IMR-90 (cell line): ENCODE measurements around the gene ACBD7. TPM values are rescaled to one million over a fixed set of nuclear protein-coding genes. Genes with fewer than 3 reads are reported as not detected.

Source experiments
- ATAC-seq: fragments of 200-7000 bp; cut with Tn5 transposase; 2 replicates; pipeline ENCODE4 v1.9.1; 2020; ENCODE audit warnings: low read depth, mild to moderate bottlenecking, moderate library complexity
- BruUV-seq: library from RNA; stranded (reverse); fragments of 400-500 nt; replicated peaks from 2 replicates; lab custom pipeline; 2021; lab: Mats Ljungman, UMichigan
- CTCF ChIA-PET: fragments of 300-600 bp; formaldehyde crosslinking; extraction: SDS; loops from one replicate; lab custom pipeline; 2021; ENCODE audit warnings: antibody characterized with exemption; lab: Yijun Ruan, JAX
- POLR2A ChIA-PET: fragments of 300-600 bp; sonication (Branson Sonifier 250); formaldehyde crosslinking; loops from one replicate; lab custom pipeline; 2022; ENCODE audit warnings: antibody characterized with exemption; ENCODE audit not compliant: unreplicated experiment; lab: Charles Lee
- DNase-seq: peaks from one replicate; pipeline ENCODE4 v3.0.0; 2013
- H2AFZ ChIP-seq: replicated peaks from 2 replicates; pipeline ENCODE3; 2013; ENCODE audit warnings: low read length, mild to moderate bottlenecking; ENCODE audit not compliant: poor library complexity
- H2AK5ac ChIP-seq: 2 replicates; pipeline ENCODE4 v1.6.1; 2013; ENCODE audit warnings: low read depth, low read length, inconsistent platforms
- H2AK9ac ChIP-seq: replicated peaks from 2 replicates; pipeline ENCODE3; 2013; ENCODE audit warnings: mild to moderate bottlenecking, low read depth, low read length, moderate library complexity; ENCODE audit not compliant: poor library complexity
- H2BK120ac ChIP-seq: 2 replicates; pipeline ENCODE4 v1.6.1; 2013; ENCODE audit warnings: low read depth, low read length, inconsistent platforms
- H2BK15ac ChIP-seq: 3 replicates; pipeline ENCODE4 v1.6.1; 2013; ENCODE audit warnings: low read depth, low read length, inconsistent platforms
- H2BK20ac ChIP-seq: 2 replicates; pipeline ENCODE4 v1.6.1; 2013; ENCODE audit warnings: low read depth, mild to moderate bottlenecking, inconsistent platforms, low read length, moderate library complexity
- H2BK5ac ChIP-seq: 2 replicates; pipeline ENCODE4 v1.6.1; 2013; ENCODE audit warnings: mild to moderate bottlenecking, low read depth, low read length, inconsistent platforms; ENCODE audit not compliant: poor library complexity, severe bottlenecking
- H3K14ac ChIP-seq: replicated peaks from 2 replicates; pipeline ENCODE4 v1.6.1; 2013; ENCODE audit warnings: low read depth, low read length, inconsistent platforms
- H3K18ac ChIP-seq: 2 replicates; pipeline ENCODE4 v1.6.1; 2013; ENCODE audit warnings: low read depth, low read length, control low read depth
- H3K23ac ChIP-seq: 2 replicates; pipeline ENCODE4 v1.6.1; 2013; ENCODE audit warnings: low read depth, low read length, inconsistent platforms
- H3K27ac ChIP-seq: 2 replicates; pipeline ENCODE4 v1.5.1; 2013; ENCODE audit warnings: mild to moderate bottlenecking, control low read depth, low read length; ENCODE audit not compliant: insufficient read depth
- H3K27me3 ChIP-seq: 2 replicates; pipeline ENCODE4 v1.6.1; 2013; ENCODE audit warnings: low read length; ENCODE audit not compliant: control insufficient read depth, insufficient read depth
- H3K36me3 ChIP-seq: 2 replicates; pipeline ENCODE4 v1.6.1; 2013; ENCODE audit warnings: low read length, mixed read lengths; ENCODE audit not compliant: control insufficient read depth, insufficient read depth
- H3K4ac ChIP-seq: 2 replicates; pipeline ENCODE4 v1.6.1; 2013; ENCODE audit warnings: low read depth, low read length, inconsistent platforms
- H3K4me1 ChIP-seq: 2 replicates; pipeline ENCODE4 v1.6.1; 2013; ENCODE audit warnings: low read length, mixed read lengths; ENCODE audit not compliant: control insufficient read depth, insufficient read depth
- H3K4me2 ChIP-seq: 2 replicates; pipeline ENCODE4 v1.6.1; 2013; ENCODE audit warnings: low read depth, mild to moderate bottlenecking, control low read depth, low read length, moderate library complexity
- H3K4me3 ChIP-seq: 2 replicates; pipeline ENCODE4 v1.5.1; 2013; ENCODE audit warnings: low read depth, mild to moderate bottlenecking, control low read depth, low read length, moderate library complexity; ENCODE audit not compliant: insufficient read depth
- H3K56ac ChIP-seq: 2 replicates; pipeline ENCODE4 v1.6.1; 2013; ENCODE audit warnings: low read length, inconsistent platforms; ENCODE audit not compliant: insufficient read depth; ENCODE audit errors: extremely low read depth
- H3K79me1 ChIP-seq, 2 experiments: 2 replicates each; pipeline ENCODE4 v1.6.1; 2013; ENCODE audit warnings: low read length in 2 of 2, inconsistent platforms in 1 of 2, low read depth in 1 of 2
- H3K9ac ChIP-seq: 2 replicates; pipeline ENCODE4 v1.6.1; 2013; ENCODE audit warnings: low read depth, low read length, control low read depth
- H3K9me1 ChIP-seq: 2 replicates; pipeline ENCODE4 v1.6.1; 2013; ENCODE audit warnings: low read length, inconsistent platforms; ENCODE audit not compliant: insufficient read depth
- H3K9me3 ChIP-seq: 2 replicates; pipeline ENCODE4 v1.6.1; 2013; ENCODE audit warnings: low read length; ENCODE audit not compliant: control insufficient read depth, insufficient read depth
- H4K20me1 ChIP-seq: 2 replicates; pipeline ENCODE4 v1.6.1; 2013; ENCODE audit warnings: low read length, inconsistent platforms; ENCODE audit not compliant: insufficient read depth
- H4K5ac ChIP-seq: 2 replicates; pipeline ENCODE4 v1.6.1; 2013; ENCODE audit warnings: mild to moderate bottlenecking, low read depth, low read length, control low read depth
- H4K8ac ChIP-seq, 2 experiments: 2 replicates each; pipeline ENCODE4 v1.6.1; 2013; ENCODE audit warnings: low read depth in 2 of 2, low read length in 2 of 2, control low read depth in 1 of 2, inconsistent platforms in 1 of 2
- H4K91ac ChIP-seq: 2 replicates; pipeline ENCODE4 v1.6.1; 2013; ENCODE audit warnings: low read depth, low read length, inconsistent platforms; ENCODE audit not compliant: insufficient read depth
- BHLHE40 ChIP-seq: fragments of 150-350 bp; IDR thresholded peaks from 2 replicates; pipeline ENCODE4 v1.6.1; 2016; ENCODE audit warnings: mild to moderate bottlenecking, low read depth, low read length
- CEBPB ChIP-seq: IDR thresholded peaks from 2 replicates; pipeline ENCODE4 v1.6.1; 2012; ENCODE audit warnings: low read depth, low read length, improper control_type of control experiment
- CTCF ChIP-seq: conservative IDR thresholded peaks from 2 replicates; pipeline ENCODE4 v1.5.1; 2012; ENCODE audit warnings: mild to moderate bottlenecking, low read depth, low read length, improper control_type of control experiment
- ELK1 ChIP-seq: fragments of 150-350 bp; IDR thresholded peaks from 2 replicates; pipeline ENCODE4 v1.6.1; 2016; ENCODE audit warnings: low read depth, mild to moderate bottlenecking, low read length, moderate library complexity, borderline replicate concordance
- MAFK ChIP-seq: IDR thresholded peaks from 2 replicates; pipeline ENCODE4 v1.6.1; 2012; ENCODE audit warnings: low read depth, low read length, improper control_type of control experiment
- MAZ ChIP-seq: IDR thresholded peaks from 2 replicates; pipeline ENCODE4 v1.6.1; 2012; ENCODE audit warnings: low read depth, mild to moderate bottlenecking, low read length, improper control_type of control experiment, moderate library complexity, borderline replicate concordance
- MXI1 ChIP-seq: IDR thresholded peaks from 2 replicates; pipeline ENCODE4 v1.6.1; 2012; ENCODE audit warnings: low read depth, mild to moderate bottlenecking, low read length, moderate library complexity, borderline replicate concordance
- POLR2A ChIP-seq: IDR thresholded peaks from 2 replicates; pipeline ENCODE4 v1.6.1; 2012; ENCODE audit warnings: mild to moderate bottlenecking, low read depth, low read length
- RAD21 ChIP-seq: IDR thresholded peaks from 2 replicates; pipeline ENCODE4 v1.6.1; 2012; ENCODE audit warnings: low read length, improper control_type of control experiment
- RCOR1 ChIP-seq: IDR thresholded peaks from 2 replicates; pipeline ENCODE4 v1.6.1; 2012; ENCODE audit warnings: mild to moderate bottlenecking, low read length, improper control_type of control experiment; ENCODE audit not compliant: insufficient replicate concordance
- RFX5 ChIP-seq: IDR thresholded peaks from 2 replicates; pipeline ENCODE4 v1.8.0; 2012; ENCODE audit warnings: low read depth, mild to moderate bottlenecking, low read length, moderate library complexity
- SMC3 ChIP-seq: fragments of 150-350 bp; IDR thresholded peaks from 2 replicates; pipeline ENCODE4 v1.6.1; 2016; ENCODE audit warnings: low read depth, mild to moderate bottlenecking, antibody characterized with exemption, low read length, moderate library complexity
- WGBS, 2 experiments: methylation state at CpG; one replicate each; pipeline versions ENCODE4 v1.1.5 to v1.1.7; 2013; ENCODE audit warnings: missing lambda C conversion rate in 2 of 2; ENCODE audit not compliant: insufficient read length in 1 of 2; ENCODE audit errors: extremely low coverage in 2 of 2; 5-methylcytosine and 5-hydroxymethylcytosine counted together
- dilution Hi-C: fragments of 300-500 bp; cut with HindIII; formaldehyde crosslinking; loops from one replicate; pipeline ENCODE4 v1.14.3; 2018; ENCODE audit warnings: low sequenced_read_pairs; ENCODE audit not compliant: unreplicated experiment
- in situ Hi-C: fragments of 300-500 bp; cut with MboI; formaldehyde crosslinking; loops from 3 replicates; pipeline ENCODE4 v1.14.3; 2019; ENCODE audit warnings: low sequenced_read_pairs, inconsistent platforms, mixed read lengths
- intact Hi-C: fragments of 100-400 bp; cut with micrococcal nuclease; formaldehyde crosslinking; loops from 2 replicates; pipeline ENCODE4 v1.10.0; 2022
- polyA plus RNA-seq, 3 experiments: library from polyadenylated mRNA; depleted of rRNA; stranded (reverse); fragments of >200 nt; gene quantifications; 2 replicates each; pipeline ENCODE4 v1.2.3, GENCODE V29; 2012; ENCODE audit warnings: low replicate concordance in 1 of 3
- total RNA-seq: library from RNA; depleted of rRNA; stranded (reverse); fragments of >200 nt; gene quantifications from 2 replicates; pipeline ENCODE4 v1.2.3, GENCODE V29; 2012

Gene ACBD7
- total and polyA plus RNA-seq, 2 of the 4 experiments (the other 2 are of a cell fraction) = 0.29 to 0.54 TPM

DNA sequence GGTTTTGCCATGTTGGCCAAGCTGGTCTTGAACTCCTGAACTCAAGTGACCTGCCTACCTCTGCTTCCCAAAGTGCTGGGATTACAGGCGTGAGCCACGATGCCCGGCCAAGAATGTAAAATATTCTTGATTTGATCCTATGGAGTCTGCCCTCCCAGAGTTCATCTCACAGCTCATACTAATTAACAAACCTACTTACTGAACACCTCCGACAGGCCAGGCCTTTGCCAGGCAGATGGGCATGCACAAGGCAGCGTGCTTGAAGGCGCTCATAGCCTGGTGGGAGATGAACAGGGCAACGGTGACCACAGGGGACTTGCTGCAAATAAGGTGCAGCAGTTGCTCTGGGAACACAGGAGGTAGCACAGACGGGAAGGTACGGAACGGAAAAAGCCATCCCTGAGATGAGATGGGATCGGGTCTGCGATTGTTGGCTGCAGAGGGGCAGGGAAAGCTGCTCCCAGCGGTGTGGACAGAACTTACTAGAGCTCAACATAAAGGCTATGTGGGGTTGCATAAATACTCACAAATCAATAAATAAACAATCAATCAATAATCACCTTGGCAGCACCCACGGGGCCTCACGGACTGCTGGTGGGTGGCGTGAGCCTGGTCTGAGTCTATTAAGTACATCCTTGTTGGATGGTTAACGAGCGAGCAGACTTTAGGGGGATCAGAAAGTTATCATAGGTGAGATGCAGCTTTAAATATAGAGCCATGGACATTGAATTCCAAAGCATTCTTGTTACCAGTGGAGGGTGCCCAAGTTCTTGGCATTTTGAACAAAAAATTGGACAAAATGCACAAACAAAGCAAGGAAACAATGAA, 4.7 kb downstream of the ACBD7 start:
- CTCF ChIA-PET = no interaction called here
- peak overlapping the region; percentile 45 for H3K4me2 ChIP-seq
- no peak overlapping the region for H2BK15ac ChIP-seq
- H2AK9ac ChIP-seq = peak overlapping the region; percentile 83
- dilution Hi-C loops (no loop called here), in situ Hi-C loops (loop anchor here (25.0 kb wide), 1 partner anchor 572 kb away; no protein-coding TSS in a partner anchor), intact Hi-C loops (no loop called here)
- no peak overlapping the region for H3K56ac ChIP-seq
- H3K23ac ChIP-seq = peak overlapping the region; percentile 18; the same call in 1 of the 2 replicates
- DNase-seq (no peak), ATAC-seq (peak; percentile 2; the same call in 1 of the 2 replicates)
- H4K91ac ChIP-seq = peak overlapping the region; percentile 31
- H2AFZ ChIP-seq = peak overlapping the region; percentile 85
- H4K8ac ChIP-seq = peak overlapping the region; percentile 41 to 73; a peak in 3 of 4 replicates
- TF ChIP-seq CTCF = no peak
- no peak for TF ChIP-seq CEBPB
- no peak for TF ChIP-seq RAD21
- no peak for TF ChIP-seq ELK1
- no peak for TF ChIP-seq RCOR1
- TF ChIP-seq MAFK = no peak
- no peak for TF ChIP-seq MAZ
- no peak for TF ChIP-seq MXI1
- TF ChIP-seq BHLHE40 = no peak
- TF ChIP-seq RFX5 = no peak
- no peak for TF ChIP-seq POLR2A
- no peak for TF ChIP-seq SMC3
- H3K27ac ChIP-seq = peak overlapping the region; percentile 33; the same call in 1 of the 2 replicates
- H3K18ac ChIP-seq = no peak overlapping the region
- H3K4me3 ChIP-seq = peak overlapping the region; percentile 35
- H2BK20ac ChIP-seq = no peak overlapping the region
- peak overlapping the region; percentile 66 for H3K4ac ChIP-seq
- no peaks in the 10 kb centered on the region for H3K79me1 ChIP-seq
- H3K9me3 ChIP-seq = no peaks in the 10 kb centered on the region
- POLR2A ChIA-PET = no interaction called here
- H3K9ac ChIP-seq = peak overlapping the region; percentile 53
- no TSS peak for BruUV-seq
- H2AK5ac ChIP-seq = peak overlapping the region; percentile 56; the same call in 1 of the 2 replicates
- H3K9me1 ChIP-seq = 0 out of 2 replicates have a peak, but pooled peaks cover 2% of the 10 kb centered on the region
- 67% methylated on average over 6 of the region's 18 CpGs; no CpG with 5 or more reads in 1 of the 2 experiments for WGBS, 2 experiments
- H2BK120ac ChIP-seq = no peak overlapping the region
- H4K5ac ChIP-seq = peak overlapping the region; percentile 51; the same call in 1 of the 2 replicates
- H4K20me1 ChIP-seq = no peaks in the 10 kb centered on the region
- peak overlapping the region; percentile 40 for H3K14ac ChIP-seq
- H2BK5ac ChIP-seq = no peak overlapping the region
- no peaks in the 10 kb centered on the region for H3K27me3 ChIP-seq
- no peaks in the 10 kb centered on the region for H3K36me3 ChIP-seq
- peaks cover 5% of the 10 kb centered on the region; the same call in 1 of the 2 replicates for H3K4me1 ChIP-seq
